Measurements from ENCODE around the gene DCAF15. TPM values are rescaled to one million over a fixed set of nuclear protein-coding genes. Genes with fewer than 3 reads are reported as not detected.

Gene DCAF15
- total RNA-seq, 3 donors from 2014 or later (not counting 1 experiment from before 2014, with no cell fraction given), result 121 to 149 (median 124) TPM

GRCh38 chr19:14002571-14003250 lies 50.4 kb downstream of the DCAF15 start:
- WGBS (ENCODE audit: insufficient coverage), result 50% methylated on average over 9 of the region's 13 CpGs
- no peaks in the 10 kb centered on the region for H3K36me3 Mint-ChIP-seq
- ATAC-seq, result peak in 1 of 3 donors; percentile 7

GRCh38 chr19:14003251-14004055 lies 51.1 kb downstream of the DCAF15 start:
- no peak for ATAC-seq
- Histone ChIP-seq H3K4me1 (ENCODE audit: control insufficient read depth, insufficient read depth, low read length) (peaks cover 57% of the 10 kb centered on the region), H3K27ac (ENCODE audit: low read length) (peak overlapping the region; percentile 99), H3K36me3 (ENCODE audit: control insufficient read depth, insufficient read depth, low read length) (no peaks in the 10 kb centered on the region), H3K27me3 (ENCODE audit: control insufficient read depth, insufficient read depth, low read length) (no peaks in the 10 kb centered on the region), H3K9me3 (ENCODE audit: control insufficient read depth, insufficient read depth, low read length) (peaks cover 8% of the 10 kb centered on the region), H3K4me3 (ENCODE audit: low read length) (no peak overlapping the region)
- no peak for TF ChIP-seq CTCF (IDR thresholded peaks at IDR 0.05)
- Mint-ChIP-seq H3K9me3 (no peaks in the 10 kb centered on the region), H3K36me3 (no peaks in the 10 kb centered on the region), H3K4me3 (peak overlapping the region; percentile 73), H3K27me3 (ENCODE audit: low read depth in 2 of 2) (no peaks in the 10 kb centered on the region), H3K27ac (peak overlapping the region; percentile 99), H3K4me1 (peaks cover 32 to 48% of the 10 kb centered on the region in 2 donors)
- intact Hi-C loops (cut with micrococcal nuclease), result no loop called here
- WGBS (ENCODE audit: insufficient coverage), result 15% methylated on average over 10 of the region's 10 CpGs
- peak in 1 of 2 donors; percentile 62 for DNase-seq

More at GRCh38 chr19:14002571-14003250, 50.4 kb downstream of the DCAF15 start:
- Mint-ChIP-seq H3K27ac (peak overlapping the region; percentile 99), H3K4me1 (peaks cover 32 to 48% of the 10 kb centered on the region in 2 donors), H3K27me3 (ENCODE audit: low read depth in 2 of 2) (no peaks in the 10 kb centered on the region), H3K9me3 (no peaks in the 10 kb centered on the region), H3K4me3 (peak overlapping the region; percentile 73)
- intact Hi-C loops (cut with micrococcal nuclease), result no loop called here
- Histone ChIP-seq H3K4me1 (ENCODE audit: control insufficient read depth, insufficient read depth, low read length) (peaks cover 57% of the 10 kb centered on the region), H3K9me3 (ENCODE audit: control insufficient read depth, insufficient read depth, low read length) (peaks cover 9% of the 10 kb centered on the region), H3K4me3 (ENCODE audit: low read length) (no peak overlapping the region), H3K36me3 (ENCODE audit: control insufficient read depth, insufficient read depth, low read length) (no peaks in the 10 kb centered on the region), H3K27me3 (ENCODE audit: control insufficient read depth, insufficient read depth, low read length) (no peaks in the 10 kb centered on the region), H3K27ac (ENCODE audit: low read length) (peak overlapping the region; percentile 99)
- TF ChIP-seq CTCF (IDR thresholded peaks at IDR 0.05), result no peak
- DNase-seq, result peak in 1 of 2 donors; percentile 77

GRCh38 chr19:14004619-14005348 lies 52.5 kb downstream of the DCAF15 start:
- intact Hi-C loops (cut with micrococcal nuclease), result loop anchor here (5.0 kb wide), 1 partner anchor 38 kb away; no protein-coding TSS in a partner anchor
- Mint-ChIP-seq H3K36me3 (no peaks in the 10 kb centered on the region), H3K27ac (peak overlapping the region; percentile 99), H3K4me3 (peak overlapping the region; percentile 76), H3K9me3 (no peaks in the 10 kb centered on the region), H3K4me1 (peaks cover 32 to 48% of the 10 kb centered on the region in 2 donors), H3K27me3 (ENCODE audit: low read depth in 2 of 2) (no peaks in the 10 kb centered on the region)
- peak in 1 of 2 donors; percentile 50 for DNase-seq
- 34% methylated on average over 12 of the region's 14 CpGs for WGBS (ENCODE audit: insufficient coverage)
- Histone ChIP-seq H3K9me3 (ENCODE audit: control insufficient read depth, insufficient read depth, low read length) (no peaks in the 10 kb centered on the region), H3K4me3 (ENCODE audit: low read length) (no peak overlapping the region), H3K4me1 (ENCODE audit: control insufficient read depth, insufficient read depth, low read length) (peaks cover 57% of the 10 kb centered on the region), H3K36me3 (ENCODE audit: control insufficient read depth, insufficient read depth, low read length) (no peaks in the 10 kb centered on the region), H3K27me3 (ENCODE audit: control insufficient read depth, insufficient read depth, low read length) (no peaks in the 10 kb centered on the region), H3K27ac (ENCODE audit: low read length) (peak overlapping the region; percentile 99)
- TF ChIP-seq CTCF (IDR thresholded peaks at IDR 0.05), result no peak
- no peak for ATAC-seq
